ENCODE results near the gene FRMD1. TPM values are rescaled to one million over a fixed set of nuclear protein-coding genes. Genes with fewer than 3 reads are reported as not detected.

Gene FRMD1
- total and polyA plus RNA-seq, 10 of the 15 experiments (the other 5 are each of a cell fraction or from before 2014, with no cell fraction given): not detected

- SMC1A ChIA-PET (ENCODE audit: uncharacterized antibody, unreplicated experiment): no interaction called here
- H3K9me3 ChIP-seq (replicated peaks; ENCODE audit: control insufficient read depth, insufficient read depth, low read length): no peaks in the 10 kb centered on the region
- no peaks in the 10 kb centered on the region for H4K20me1 ChIP-seq (ENCODE audit: control insufficient read depth, insufficient read depth)
- H3K79me2 ChIP-seq (ENCODE audit: control insufficient read depth, insufficient read depth, low read length): no peaks in the 10 kb centered on the region
- 54% methylated on average over 33 of the region's 38 CpGs for WGBS (ENCODE audit: insufficient coverage, insufficient replicate concordance, low lambda C conversion rate, missing lambda C conversion rate)
- no peak for ATAC-seq
- intact Hi-C loops (cut with micrococcal nuclease; ENCODE audit: unreplicated experiment): no loop called here
- no TSS peak for BruUV-seq (replicated peaks)
- CTCF ChIA-PET: no interaction called here
- FAIRE-seq: no peak
- in situ Hi-C loops (cut with MboI): no loop called here
- no peak overlapping the region for H3K27ac ChIP-seq (ENCODE audit: control insufficient read depth, insufficient read depth)
- TF ChIP-seq RAD21 (IDR thresholded peaks at IDR 0.05; ENCODE audit: insufficient read depth, low read depth, low read length): no peak
- TF ChIP-seq RUNX3 (IDR thresholded peaks at IDR 0.05; ENCODE audit: low read length): no peak
- TF ChIP-seq MYC (IDR thresholded peaks at IDR 0.05; ENCODE audit: insufficient read depth, insufficient read length, insufficient replicate concordance, low read length, severe bottlenecking): no peak
- no peak for TF ChIP-seq GABPA (IDR thresholded peaks at IDR 0.05; ENCODE audit: low read depth)
- no peak for TF ChIP-seq MTA2 (IDR thresholded peaks at IDR 0.05; ENCODE audit: low read depth)
- TF ChIP-seq LARP7 (IDR thresholded peaks at IDR 0.05): no peak
- no peak for TF ChIP-seq SIN3A (IDR thresholded peaks at IDR 0.05; ENCODE audit: low read depth, low read length)
- TF ChIP-seq CTCF (IDR thresholded peaks at IDR 0.05 in 2 of 3, conservative IDR thresholded peaks at IDR 0.05 in 1 of 3; ENCODE audit: control insufficient read depth in 2 of 3, extremely low read depth in 1 of 3, insufficient read depth in 1 of 3, low read depth in 3 of 3, low read length in 3 of 3): no peak
- TF ChIP-seq PKNOX1 (IDR thresholded peaks at IDR 0.05): no peak
- no peak for TF ChIP-seq SREBF1 (IDR thresholded peaks at IDR 0.05; ENCODE audit: low read length)
- TF ChIP-seq E2F8 (IDR thresholded peaks at IDR 0.05; ENCODE audit: low read depth, partially characterized antibody): no peak
- no peak for TF ChIP-seq TCF12 (IDR thresholded peaks at IDR 0.05; ENCODE audit: low read depth, low read length)
- DNase-seq (ENCODE audit: low read depth, low spot score): no peak
- no peaks in the 10 kb centered on the region for H3K36me3 ChIP-seq (ENCODE audit: control insufficient read depth in 2 of 2, insufficient read depth in 2 of 2, low read length in 1 of 2)
- H3K9ac ChIP-seq (ENCODE audit: control insufficient read depth, insufficient read depth, low read length): no peak overlapping the region
- no peak overlapping the region for H2AFZ ChIP-seq (ENCODE audit: control insufficient read depth, low read depth, low read length)
- POLR2A ChIA-PET: no interaction called here
- no peak overlapping the region for H3K4me2 ChIP-seq (ENCODE audit: control insufficient read depth, insufficient read depth)
- RAD21 ChIA-PET (ENCODE audit: unreplicated experiment): no interaction called here
- no peaks in the 10 kb centered on the region; a peak in 1 of 4 replicates for H3K27me3 ChIP-seq (replicated peaks in 1 of 2; ENCODE audit: control insufficient read depth in 2 of 2, insufficient read depth in 2 of 2, low read length in 1 of 2)
- H3K4me3 ChIP-seq: no peak overlapping the region
- no peaks in the 10 kb centered on the region for H3K4me1 ChIP-seq (ENCODE audit: control insufficient read depth, insufficient read depth, low read length)
These were observed 25.7 kb downstream of the FRMD1 start for GRCh38 chr6:168053086-168053956.
